ENCODE data around the gene OSBPL7. TPM values are rescaled to one million over a fixed set of nuclear protein-coding genes. Genes with fewer than 3 reads are reported as not detected.

Gene OSBPL7
- total RNA-seq, 1 donor from 2014 or later = 9.0 TPM

GRCh38 chr17:47847341-47848197, 26.0 kb upstream of the OSBPL7 start:
- no peak for DNase-seq (ENCODE audit: low read depth, low spot score)

- DNase-seq (ENCODE audit: low read depth, low spot score) = no peak
Observed at GRCh38 chr17:47846716-47847340, 25.2 kb upstream of the OSBPL7 start.

- no peak for DNase-seq (ENCODE audit: low read depth, low spot score)
Observed at GRCh38 chr17:47845716-47846075, 24.1 kb upstream of the OSBPL7 start.

- no peak for DNase-seq (ENCODE audit: low read depth, low spot score)
Observed at GRCh38 chr17:47844814-47845715, 23.5 kb upstream of the OSBPL7 start.

GRCh38 chr17:47844227-47844626, 22.6 kb upstream of the OSBPL7 start:
- DNase-seq (ENCODE audit: low read depth, low spot score) = no peak

GRCh38 chr17:47843391-47843730, 21.8 kb upstream of the OSBPL7 start:
- DNase-seq (ENCODE audit: low read depth, low spot score) = no peak

- DNase-seq (ENCODE audit: low read depth, low spot score) = no peak
Observed at GRCh38 chr17:47841488-47842291, 20.1 kb upstream of the OSBPL7 start.

- DNase-seq (ENCODE audit: low read depth, low spot score) = peak; percentile 44
Observed at GRCh38 chr17:47840742-47841487, 19.3 kb upstream of the OSBPL7 start, which contains the start of gene SCRN2. Gene SCRN2, minus strand, starts transcription at chr17:47841273. Its CDS starts 430 bp downstream, at chr17:47840843.

- no peak for DNase-seq (ENCODE audit: low read depth, low spot score)
Observed at GRCh38 chr17:47840001-47840741, 18.6 kb upstream of the OSBPL7 start.

- DNase-seq (ENCODE audit: low read depth, low spot score) = no peak
Observed at GRCh38 chr17:47839071-47839470, 17.5 kb upstream of the OSBPL7 start.

GRCh38 chr17:47838636-47839035, 17.0 kb upstream of the OSBPL7 start:
- DNase-seq (ENCODE audit: low read depth, low spot score) = no peak

- no peak for DNase-seq (ENCODE audit: low read depth, low spot score)
Observed at GRCh38 chr17:47837401-47838039, 15.9 kb upstream of the OSBPL7 start.

- DNase-seq (ENCODE audit: low read depth, low spot score) = no peak
Observed at GRCh38 chr17:47836601-47837000, 15.0 kb upstream of the OSBPL7 start.

- DNase-seq (ENCODE audit: low read depth, low spot score) = no peak
Observed at GRCh38 chr17:47834756-47835155, 13.2 kb upstream of the OSBPL7 start.

- DNase-seq (ENCODE audit: low read depth, low spot score) = no peak
Observed at GRCh38 chr17:47831934-47832327, 10.3 kb upstream of the OSBPL7 start.

- DNase-seq (ENCODE audit: low read depth, low spot score) = peak; percentile 73
Observed at GRCh38 chr17:47831003-47831933, 9.7 kb upstream of the OSBPL7 start, which contains the start of the genes LRRC46 and MRPL10. Gene LRRC46, plus strand, starts transcription at chr17:47831670. Its CDS starts 320 bp downstream, at chr17:47831990. Gene MRPL10, minus strand, starts transcription at chr17:47831541. Its CDS starts 30 bp downstream, at chr17:47831511.

- DNase-seq (ENCODE audit: low read depth, low spot score) = no peak
Observed at GRCh38 chr17:47830396-47831002, 8.9 kb upstream of the OSBPL7 start.

Measured in pulmonary artery endothelial cell (primary cell).